IPS-NIHi11 (cell line): Measurements from ENCODE around the gene ABCA12.

Source experiments
- DNase-seq: peaks from one replicate; pipeline ENCODE4 v3.0.0; 2012; ENCODE audit warnings: mixed read lengths, low spot score

The ABCA12 gene

GRCh38 chr2:215119847-215120246 is 18.6 kb downstream of the ABCA12 start:
- DNase-seq, result no peak

GRCh38 chr2:215110918-215111317 is 27.5 kb downstream of the ABCA12 start:
- no peak for DNase-seq

- no peak for DNase-seq
Measured at GRCh38 chr2:215107216-215108056, 31.0 kb downstream of the ABCA12 start.

DNA sequence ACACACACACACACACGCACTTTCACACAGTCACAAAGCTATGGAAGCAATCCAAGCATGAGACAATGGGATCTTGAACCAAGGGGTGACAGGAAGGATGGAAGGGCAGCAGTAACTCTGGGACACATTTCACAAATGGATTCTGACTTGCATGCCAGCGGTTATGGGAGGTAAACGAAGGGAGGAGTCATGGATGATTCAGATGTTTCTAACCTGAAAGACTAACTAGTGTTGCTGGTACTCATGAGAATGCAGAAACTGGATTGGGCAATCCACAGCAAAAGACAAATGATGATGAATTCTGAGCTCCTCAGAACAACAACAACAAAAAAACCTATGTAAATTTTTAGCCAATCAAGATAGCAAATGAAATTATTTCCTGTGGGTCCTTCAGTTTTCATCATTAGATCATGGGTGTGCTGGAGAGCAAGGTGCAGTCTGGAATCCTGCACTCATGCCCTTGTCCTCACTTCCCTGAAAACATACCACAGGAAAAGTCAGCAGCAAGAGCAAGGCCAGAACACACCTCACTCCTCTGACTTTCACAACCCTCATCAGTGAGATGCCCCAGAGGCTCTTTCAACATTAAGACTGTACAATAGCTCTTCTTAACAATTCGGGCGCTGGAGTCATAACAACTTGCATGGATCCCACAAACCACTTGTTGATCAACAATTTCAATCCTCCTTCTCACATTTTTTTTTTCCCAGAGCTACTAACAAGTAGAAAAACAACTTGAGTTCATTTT is 32.6 kb downstream of the ABCA12 start:
- DNase-seq, result no peak

DNA sequence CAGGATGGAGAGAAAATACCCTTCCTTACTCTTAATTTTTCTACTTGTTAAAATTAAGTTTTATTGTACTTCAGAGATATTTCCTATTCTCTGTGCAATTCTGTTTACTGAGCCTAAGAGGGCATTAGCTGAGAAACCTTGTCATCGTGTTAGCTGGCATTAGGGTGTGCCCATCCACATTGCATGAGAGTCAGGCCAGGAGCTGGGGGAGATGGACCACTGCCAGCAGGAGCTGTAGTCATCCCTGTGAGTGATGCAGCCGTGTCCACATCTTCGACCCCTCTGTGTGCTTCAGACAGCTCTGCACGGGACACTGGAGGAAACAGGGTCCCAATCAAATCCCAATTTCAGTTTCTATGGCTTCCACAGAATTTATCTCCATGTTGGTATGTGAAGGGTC is 34.2 kb downstream of the ABCA12 start:
- no peak for DNase-seq

DNA sequence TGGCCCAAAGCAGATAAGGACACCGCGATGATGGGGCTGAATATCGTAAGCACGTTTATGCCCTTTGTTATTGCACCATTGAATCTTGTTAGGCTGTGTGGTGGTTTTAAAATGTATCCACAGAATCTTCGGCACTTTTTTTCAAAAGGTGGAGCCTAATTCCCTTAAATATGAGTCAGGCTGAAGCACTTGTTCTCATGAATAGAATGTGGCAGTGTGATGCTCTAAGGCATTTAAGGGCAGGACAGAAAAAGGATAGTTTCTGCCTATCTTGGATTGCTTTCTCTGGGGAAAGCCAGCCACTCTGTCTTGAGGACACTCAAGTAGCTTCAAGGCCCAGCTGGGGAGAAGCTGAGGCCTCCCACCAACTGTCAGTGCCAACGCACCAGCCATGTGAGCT is 39.6 kb downstream of the ABCA12 start:
- no peak for DNase-seq

DNA sequence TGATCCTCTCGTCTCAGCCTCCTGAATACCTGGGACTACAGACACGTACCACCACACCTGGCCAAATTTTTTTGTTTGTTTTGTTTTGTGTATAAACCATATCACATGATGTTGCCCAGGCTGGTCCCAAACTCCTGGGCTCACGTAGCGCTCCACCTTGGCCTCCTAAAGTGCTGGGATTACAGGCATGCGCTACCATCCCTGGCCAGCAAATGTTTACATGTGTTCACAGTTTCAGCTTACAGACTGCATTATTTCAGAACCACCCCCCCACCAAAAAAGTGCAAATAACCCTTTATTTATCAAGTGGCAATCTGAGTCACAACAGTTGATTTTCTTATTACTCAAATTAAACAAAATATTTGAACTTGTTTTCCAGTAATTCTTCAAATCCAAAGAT is 54.3 kb downstream of the ABCA12 start:
- no peak for DNase-seq

- DNase-seq, result no peak
Measured at GRCh38 chr2:215083146-215083545, 55.3 kb downstream of the ABCA12 start.

DNA sequence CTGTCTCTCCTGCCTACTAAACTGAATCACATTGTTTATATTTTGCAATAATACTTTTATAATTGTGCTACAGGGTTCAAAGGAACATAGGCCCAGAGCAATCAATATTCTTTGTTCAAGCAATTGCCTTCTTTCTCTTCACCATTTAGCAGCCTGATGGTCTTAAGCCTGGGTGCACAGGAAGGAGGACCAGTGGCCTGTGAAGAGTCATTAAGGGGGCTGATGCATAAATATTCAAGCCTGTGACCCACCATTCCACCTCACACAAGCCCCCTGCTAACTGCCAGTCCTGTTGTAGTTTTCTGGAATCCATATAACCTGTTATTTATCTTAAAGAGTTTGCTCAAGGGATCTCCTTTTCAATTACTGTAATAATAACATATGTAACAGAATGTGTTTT is 56.0 kb downstream of the ABCA12 start:
- no peak for DNase-seq

DNA sequence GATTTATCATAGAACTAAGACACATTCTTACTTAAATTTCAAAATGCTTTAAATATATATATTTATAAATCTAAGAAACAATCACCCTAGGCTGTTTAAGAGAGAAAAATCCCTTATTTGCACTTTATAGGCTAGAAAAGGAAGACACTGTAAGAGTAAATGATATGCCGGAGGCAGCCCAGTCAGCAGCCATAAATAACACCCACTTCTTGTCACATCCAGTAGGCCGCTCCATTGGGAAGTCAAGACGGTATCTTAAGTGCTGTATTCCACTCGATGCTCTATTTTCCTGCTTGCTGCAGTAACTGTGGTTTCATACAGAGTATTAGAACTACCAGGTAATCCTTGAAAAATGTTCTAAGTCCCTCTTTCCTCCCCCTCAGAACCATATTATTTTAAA is 57.9 kb downstream of the ABCA12 start:
- DNase-seq, result no peak

GRCh38 chr2:215071676-215072075 is 66.8 kb downstream of the ABCA12 start:
- no peak for DNase-seq

- no peak for DNase-seq
Measured at GRCh38 chr2:215068399-215068798, 70.0 kb downstream of the ABCA12 start.

DNA sequence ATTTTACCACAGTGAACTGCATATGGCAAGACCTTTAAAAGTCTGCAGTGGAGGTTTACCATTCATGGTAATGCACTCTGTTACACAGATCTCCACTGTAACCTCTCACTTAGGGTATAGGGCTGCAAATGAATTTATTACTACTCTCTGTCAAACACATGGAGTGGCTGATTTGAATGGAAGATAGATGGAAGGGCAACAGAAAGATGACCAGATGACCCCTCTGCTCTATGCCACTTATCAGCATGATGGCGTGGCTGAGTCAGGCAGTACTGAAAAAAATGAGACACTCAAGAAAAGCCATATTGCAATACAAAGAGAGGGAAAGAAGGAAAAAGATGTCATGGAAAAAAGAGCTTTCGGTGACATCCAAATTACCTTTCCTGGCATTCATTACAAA is 72.3 kb downstream of the ABCA12 start:
- no peak for DNase-seq

GRCh38 chr2:215063526-215063925 is 74.9 kb downstream of the ABCA12 start:
- DNase-seq, result no peak

GRCh38 chr2:215060861-215061536 is 77.4 kb downstream of the ABCA12 start:
- no peak for DNase-seq

DNA sequence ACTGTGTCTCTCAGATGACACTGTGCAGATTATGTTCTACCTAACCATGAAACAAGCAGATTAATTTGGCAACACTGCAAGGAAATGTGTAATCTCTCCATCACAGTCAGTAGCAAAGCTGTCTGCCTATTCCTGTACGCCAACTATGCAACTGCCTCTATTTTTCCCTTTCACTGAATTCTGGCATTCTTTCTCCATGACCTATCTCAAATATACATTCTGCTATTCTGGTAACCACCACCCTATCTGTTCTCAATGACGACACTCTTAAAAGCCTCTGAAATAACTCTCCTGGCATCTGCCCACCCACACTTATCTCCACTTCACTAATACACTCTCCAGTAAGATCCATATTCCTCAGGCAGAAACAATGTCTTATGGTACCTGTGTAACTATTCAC is 78.7 kb downstream of the ABCA12 start:
- DNase-seq, result no peak

GRCh38 chr2:215055891-215056290 is 82.5 kb downstream of the ABCA12 start:
- no peak for DNase-seq

DNA sequence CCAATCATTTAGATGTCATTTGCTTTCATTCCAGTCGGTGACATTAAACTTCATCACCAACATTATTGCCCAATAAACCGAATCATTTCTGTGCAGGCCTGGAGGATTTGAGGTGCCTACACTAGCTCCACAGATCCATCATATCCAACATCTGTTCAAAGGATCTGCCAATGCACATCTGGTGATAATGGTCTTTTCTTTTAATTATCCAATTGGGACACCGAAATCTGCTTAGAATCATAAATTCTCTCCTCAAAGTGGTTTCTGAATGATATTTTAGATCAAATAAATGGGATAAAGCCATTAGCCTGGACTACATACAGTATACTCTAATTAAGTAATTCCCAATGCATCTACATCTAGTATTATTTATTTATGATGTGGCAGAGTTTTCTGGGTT is 85.6 kb downstream of the ABCA12 start:
- no peak for DNase-seq

DNA sequence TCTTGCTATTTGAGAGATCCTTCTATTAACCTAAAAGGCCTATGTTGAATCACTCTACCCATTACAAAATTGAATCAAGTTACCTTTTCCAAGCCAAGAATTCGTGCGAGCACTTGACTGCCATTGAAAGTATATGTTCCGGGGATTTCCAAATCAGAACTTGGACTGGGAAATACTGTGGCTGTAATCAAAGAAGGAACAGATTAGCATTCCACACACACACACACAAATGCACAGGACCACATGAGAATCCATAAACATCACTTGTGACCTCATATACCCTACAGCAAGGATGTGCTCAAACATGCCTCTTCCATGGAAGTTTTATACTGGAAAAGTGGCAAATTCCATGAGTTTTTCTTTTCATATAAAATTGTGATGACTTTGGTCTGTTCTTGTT is 86.0 kb downstream of the ABCA12 start:
- DNase-seq, result no peak

GRCh38 chr2:215049341-215049740 is 89.1 kb downstream of the ABCA12 start:
- no peak for DNase-seq

DNA sequence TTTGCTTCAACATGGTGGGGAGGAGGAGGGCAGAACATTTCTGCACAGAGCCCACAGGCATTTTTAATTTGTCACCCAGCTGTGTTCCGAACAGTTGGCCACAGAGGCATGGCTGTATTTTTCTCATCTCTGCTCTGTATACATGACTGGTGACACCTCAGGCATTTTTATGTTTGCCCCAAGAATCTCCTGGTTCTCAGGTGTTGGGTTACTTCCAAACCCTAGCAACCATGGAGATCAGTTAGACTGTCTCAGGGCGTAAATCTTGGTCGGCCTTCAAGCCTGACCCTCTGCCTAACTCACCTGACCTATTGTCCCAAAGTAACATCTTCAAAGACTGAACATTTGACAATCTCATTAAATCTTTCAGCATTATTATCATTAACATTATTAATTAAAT is 100.0 kb downstream of the ABCA12 start:
- DNase-seq, result no peak

DNA sequence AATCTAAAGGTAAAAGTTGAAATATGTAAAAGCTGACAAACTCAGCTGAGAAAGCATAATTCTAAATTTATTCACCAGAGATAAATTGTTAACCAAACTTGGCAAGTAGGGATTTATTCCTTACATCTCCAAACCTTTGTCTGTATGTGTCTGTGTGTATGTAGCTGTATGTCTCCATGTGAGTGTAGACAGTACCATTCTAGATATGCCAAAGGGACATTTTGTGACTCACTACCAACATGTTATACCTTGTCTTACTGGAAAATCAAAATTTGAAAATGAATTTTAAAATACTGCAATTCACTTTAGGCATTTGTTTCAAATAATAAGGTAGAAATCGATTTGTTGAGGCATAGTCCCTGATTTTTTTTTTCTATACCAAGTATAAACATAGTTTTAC is 102.1 kb downstream of the ABCA12 start:
- DNase-seq, result no peak

- no peak for DNase-seq
Measured at GRCh38 chr2:215034154-215034553, 104.3 kb downstream of the ABCA12 start.
